H1 (cell line): ENCODE measurements around the gene CENPB. TPM values are rescaled to one million over a fixed set of nuclear protein-coding genes. Genes with fewer than 3 reads are reported as not detected.

Experiments
- CTCF ChIA-PET: fragments of 300-600 bp; sonication (Branson Sonifier 250); formaldehyde crosslinking; loops from one replicate; lab custom pipeline; 2021; ENCODE audit not compliant: partially characterized antibody; lab: Charles Lee
- POLR2A ChIA-PET: fragments of 300-600 bp; sonication (Branson Sonifier 250); formaldehyde crosslinking; loops from one replicate; lab custom pipeline; 2021; ENCODE audit warnings: inconsistent platforms; ENCODE audit not compliant: partially characterized antibody; lab: Charles Lee
- DNase-seq, 2 experiments: peaks; one replicate each; pipeline versions ENCODE4 v3.0.0 to v3.0.0-alpha.2; 2010 to 2022; ENCODE audit warnings: low spot score in 2 of 2, low read depth in 1 of 2, mixed read lengths in 1 of 2
- FAIRE-seq: peaks from 2 replicates; lab custom pipeline; 2011; peaks lifted over from hg19 to GRCh38; lab: Jason Lieb, UNC
- H2AFZ ChIP-seq: 2 replicates; pipeline ENCODE4 v1.8.1; 2012; ENCODE audit warnings: low read length, inconsistent platforms
- H2AK5ac ChIP-seq: 2 replicates; pipeline ENCODE4 v1.6.1; 2013; ENCODE audit warnings: low read depth, low read length
- H2BK120ac ChIP-seq: replicated peaks from 2 replicates; pipeline ENCODE3; 2013; ENCODE audit warnings: low read depth, low read length, inconsistent platforms
- H2BK12ac ChIP-seq: 2 replicates; pipeline ENCODE4 v1.6.1; 2013; ENCODE audit warnings: low read depth, low read length
- H2BK15ac ChIP-seq: 2 replicates; pipeline ENCODE4 v1.6.1; 2013; ENCODE audit warnings: low read length
- H2BK20ac ChIP-seq: 2 replicates; pipeline ENCODE4 v1.6.1; 2013; ENCODE audit warnings: low read length
- H2BK5ac ChIP-seq: 2 replicates; pipeline ENCODE4 v1.6.1; 2013; ENCODE audit warnings: low read depth, low read length
- H3K14ac ChIP-seq: 2 replicates; pipeline ENCODE4 v1.6.1; 2013; ENCODE audit warnings: inconsistent platforms; ENCODE audit not compliant: insufficient read length
- H3K18ac ChIP-seq: 2 replicates; pipeline ENCODE4 v1.6.1; 2013; ENCODE audit warnings: low read length; ENCODE audit errors: extremely low read depth
- H3K23ac ChIP-seq: 2 replicates; pipeline ENCODE4 v1.6.1; 2013; ENCODE audit warnings: inconsistent platforms; ENCODE audit not compliant: insufficient read length
- H3K23me2 ChIP-seq: 2 replicates; pipeline ENCODE4 v1.6.1; 2013; ENCODE audit warnings: low read depth, low read length
- H3K27ac ChIP-seq: 2 replicates; pipeline ENCODE4 v1.6.1; 2011; ENCODE audit warnings: low read depth, low read length, inconsistent platforms
- H3K27me3 ChIP-seq, 4 experiments: replicated peaks in 1 of 4; 1 replicate in 1 of 4; 2 replicates in 3 of 4; pipeline versions ENCODE4 v1.6.1 to v1.8.1; 2011 to 2013; ENCODE audit warnings: low read length in 3 of 4, mild to moderate bottlenecking in 3 of 4, inconsistent platforms in 2 of 4, mixed read lengths in 2 of 4, moderate library complexity in 1 of 4; ENCODE audit not compliant: control insufficient read depth in 3 of 4, insufficient read depth in 3 of 4; ENCODE audit errors: extremely low read depth in 1 of 4
- H3K36me3 ChIP-seq, 4 experiments: 2 replicates each; pipeline versions ENCODE4 v1.6.1 to v1.8.1; 2011 to 2013; ENCODE audit warnings: mild to moderate bottlenecking in 4 of 4, low read length in 3 of 4, moderate library complexity in 2 of 4, control low read depth in 1 of 4, inconsistent platforms in 1 of 4; ENCODE audit not compliant: insufficient read depth in 4 of 4, control insufficient read depth in 2 of 4
- H3K4ac ChIP-seq: replicated peaks from 2 replicates; pipeline ENCODE3; 2013; ENCODE audit warnings: low read length, low read depth, mixed read lengths, inconsistent platforms; ENCODE audit not compliant: insufficient read length
- H3K4me1 ChIP-seq, 4 experiments: replicated peaks in 1 of 4; 1 replicate in 1 of 4; 2 replicates in 3 of 4; pipeline versions ENCODE4 v1.6.1 to v1.8.1; 2011 to 2013; ENCODE audit warnings: low read length in 3 of 4, inconsistent platforms in 2 of 4, mixed read lengths in 1 of 4; ENCODE audit not compliant: insufficient read depth in 4 of 4, control insufficient read depth in 3 of 4
- H3K4me2 ChIP-seq, 2 experiments: 2 replicates each; pipeline versions ENCODE4 v1.6.1 to v1.8.1; 2011 to 2013; ENCODE audit warnings: low read depth in 2 of 2, low read length in 2 of 2, control low read depth in 1 of 2, inconsistent platforms in 1 of 2, mild to moderate bottlenecking in 1 of 2; ENCODE audit not compliant: insufficient read depth in 1 of 2
- H3K4me3 ChIP-seq, 4 experiments: fragments of 200-600, 300-600 bp in 1 of 4; sonication (generic), shearing (Covaris generic), sonication (Bioruptor Twin) in 1 of 4; 2 replicates each; pipeline versions ENCODE4 v1.5.1 to v1.8.1; 2011 to 2016; ENCODE audit warnings: low read length in 4 of 4, low read depth in 3 of 4, control low read depth in 2 of 4, inconsistent platforms in 2 of 4, mild to moderate bottlenecking in 2 of 4, mixed read lengths in 1 of 4, moderate library complexity in 1 of 4; ENCODE audit not compliant: insufficient read depth in 2 of 4; ENCODE audit errors: extremely low read depth in 1 of 4
- H3K56ac ChIP-seq: replicated peaks from 2 replicates; pipeline ENCODE3; 2013; ENCODE audit warnings: low read depth, mild to moderate bottlenecking, mixed read lengths, low read length, inconsistent platforms; ENCODE audit not compliant: insufficient read length
- H3K79me1 ChIP-seq: 2 replicates; pipeline ENCODE4 v1.6.1; 2013; ENCODE audit warnings: low read depth, low read length, control low read depth
- H3K79me2 ChIP-seq, 2 experiments: 2 replicates each; pipeline versions ENCODE4 v1.6.1 to v1.8.1; 2012 to 2013; ENCODE audit warnings: low read length in 2 of 2, mild to moderate bottlenecking in 2 of 2, inconsistent platforms in 1 of 2; ENCODE audit not compliant: insufficient read depth in 2 of 2, control insufficient read depth in 1 of 2
- H3K9ac ChIP-seq, 4 experiments: replicated peaks in 1 of 4; 1 replicate in 1 of 4; 2 replicates in 3 of 4; pipeline versions ENCODE4 v1.6.1 to v1.8.1; 2011 to 2013; ENCODE audit warnings: low read depth in 3 of 4, low read length in 3 of 4, control low read depth in 2 of 4, mild to moderate bottlenecking in 2 of 4, moderate library complexity in 2 of 4, inconsistent platforms in 1 of 4; ENCODE audit errors: extremely low read depth in 1 of 4
- H3K9me3 ChIP-seq, 2 experiments: 2 replicates each; pipeline versions ENCODE4 v1.6.1 to v1.8.1; 2012 to 2013; ENCODE audit warnings: mild to moderate bottlenecking in 2 of 2, moderate library complexity in 2 of 2, control low read depth in 1 of 2, inconsistent platforms in 1 of 2, low read depth in 1 of 2, low read length in 1 of 2, mixed read lengths in 1 of 2; ENCODE audit not compliant: insufficient read depth in 2 of 2
- H4K20me1 ChIP-seq, 2 experiments: replicated peaks in 1 of 2; 2 replicates each; pipeline versions ENCODE3 to v1.8.1; 2011 to 2013; ENCODE audit warnings: inconsistent platforms in 2 of 2, low read length in 2 of 2, mild to moderate bottlenecking in 1 of 2; ENCODE audit not compliant: insufficient read depth in 2 of 2, control insufficient read depth in 1 of 2
- H4K5ac ChIP-seq: 2 replicates; pipeline ENCODE4 v1.6.1; 2013; ENCODE audit warnings: low read length, low read depth, mixed read lengths, inconsistent platforms; ENCODE audit not compliant: insufficient read length
- H4K8ac ChIP-seq: 2 replicates; pipeline ENCODE4 v1.8.0; 2013; ENCODE audit warnings: mild to moderate bottlenecking, moderate library complexity, low read length, inconsistent platforms; ENCODE audit not compliant: insufficient read depth; ENCODE audit errors: extremely low read depth
- H4K91ac ChIP-seq: replicated peaks from 2 replicates; pipeline ENCODE3; 2013; ENCODE audit warnings: low read length, mixed read lengths, inconsistent platforms; ENCODE audit not compliant: insufficient read length
- ASH2L ChIP-seq: fragments of 200-600, 300-600 bp; sonication (generic); IDR thresholded peaks from one replicate; pipeline ENCODE4 v1.7.1; 2017; ENCODE audit warnings: low read length
- EGR1 ChIP-seq: IDR thresholded peaks from 2 replicates; pipeline ENCODE4 v1.6.1; 2011; ENCODE audit warnings: low read depth, low read length, borderline replicate concordance
- EZH2 ChIP-seq: fragments of 200-600 bp; sonication (generic); IDR thresholded peaks from 2 replicates; pipeline ENCODE4 v1.7.1; 2012; ENCODE audit warnings: low read depth, mild to moderate bottlenecking, moderate library complexity, low read length, inconsistent platforms; ENCODE audit not compliant: severe bottlenecking
- KDM1A ChIP-seq: fragments of 200-600, 300-600 bp; sonication (generic); IDR thresholded peaks from 2 replicates; pipeline ENCODE4 v1.7.1; 2016; ENCODE audit warnings: mild to moderate bottlenecking, low read length, borderline replicate concordance
- PHF8 ChIP-seq: fragments of 200-600 bp; sonication (generic); conservative IDR thresholded peaks from 2 replicates; pipeline ENCODE4 v1.7.1; 2012; ENCODE audit warnings: low read depth, mild to moderate bottlenecking, inconsistent platforms, low read length, moderate library complexity
- POU5F1 ChIP-seq: IDR thresholded peaks from 2 replicates; pipeline ENCODE4 v1.6.1; 2011; ENCODE audit warnings: low read depth, mild to moderate bottlenecking, low read length, moderate library complexity
- RFX5 ChIP-seq: IDR thresholded peaks from 2 replicates; pipeline ENCODE4 v1.6.1; 2011; ENCODE audit warnings: low read depth, low read length, improper control_type of control experiment, borderline replicate concordance
- RXRA ChIP-seq: IDR thresholded peaks from 2 replicates; pipeline ENCODE4 v1.6.1; 2011; ENCODE audit warnings: low read depth, mild to moderate bottlenecking, low read length, moderate library complexity; ENCODE audit not compliant: insufficient read depth
- SIN3A ChIP-seq, 2 experiments: IDR thresholded peaks in 1 of 2; conservative IDR thresholded peaks in 1 of 2; 2 replicates each; pipeline ENCODE4 v1.6.1; 2011 to 2012; ENCODE audit warnings: low read length in 2 of 2, improper control_type of control experiment in 1 of 2, low read depth in 1 of 2, mild to moderate bottlenecking in 1 of 2
- SIX5 ChIP-seq: IDR thresholded peaks from 2 replicates; pipeline ENCODE4 v1.6.1; 2011; ENCODE audit warnings: mild to moderate bottlenecking, low read depth, low read length
- SP2 ChIP-seq: IDR thresholded peaks from 2 replicates; pipeline ENCODE4 v1.6.1; 2012; ENCODE audit warnings: mild to moderate bottlenecking, low read length, inconsistent platforms
- WGBS, 2 experiments: shearing (Covaris generic) in 1 of 2; methylation state at CpG; one replicate each; pipeline versions ENCODE4 v1.1.6 to v1.1.7; 2013 to 2015; ENCODE audit warnings: low lambda C conversion rate in 2 of 2, mixed read lengths in 2 of 2, inconsistent platforms in 1 of 2, low coverage in 1 of 2, missing lambda C conversion rate in 1 of 2; ENCODE audit not compliant: insufficient replicate concordance in 2 of 2, insufficient coverage in 1 of 2, insufficient read length in 1 of 2; ENCODE audit errors: extremely low coverage in 1 of 2, missing lambda C conversion rate in 1 of 2; 5-methylcytosine and 5-hydroxymethylcytosine counted together
- polyA plus RNA-seq, 7 experiments: library from polyadenylated mRNA; depleted of rRNA in 3 of 7; stranded (reverse) in 5 of 7; unstranded in 2 of 7; fragments of >200 nt in 5 of 7; fragments of 200-250 nt in 2 of 7; gene quantifications; 1 replicate in 5 of 7; 2 replicates in 1 of 7; 4 replicates in 1 of 7; pipeline versions ENCODE4 v1.2.1 to v1.2.3, GENCODE V29; 2011 to 2013; ENCODE audit warnings: missing spikeins in 2 of 7, mixed read lengths in 2 of 7
- total RNA-seq: library from RNA; stranded (reverse); fragmentation: NEBNext Ultra II Directional; extraction: Animal tissue kit (Norgen Biotek cat#: 25700); gene quantifications from 2 replicates; pipeline ENCODE4 v1.2.1, GENCODE V29; 2021

CENPB gene
- total and polyA plus RNA-seq, 2 of the 8 experiments (the other 6 are each of a cell fraction or from before 2014, with no cell fraction given): 17.7 to 51.6 TPM

DNA sequence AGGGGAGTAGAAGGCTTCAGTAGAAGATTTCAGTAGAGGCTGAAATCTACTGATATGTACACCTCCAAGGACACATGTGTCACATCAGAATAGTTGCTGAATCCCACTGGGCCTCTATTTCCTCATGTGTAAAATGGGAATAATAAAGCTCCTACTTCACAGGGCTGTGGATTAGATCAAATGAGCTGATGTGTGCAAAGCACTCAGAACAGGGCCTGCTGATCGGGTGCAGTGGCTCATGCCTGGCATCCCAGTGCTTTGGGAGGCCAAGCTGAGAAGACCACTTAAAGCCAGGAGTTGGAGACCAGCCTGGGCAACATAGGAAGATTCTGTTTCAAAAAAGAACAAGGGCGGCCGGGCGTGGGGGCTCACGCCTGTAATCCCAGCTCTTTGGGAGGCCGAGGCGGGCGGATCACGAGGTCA is 25.7 kb upstream of the CENPB start:
- no peak overlapping the region for H2AK5ac ChIP-seq

More for the DNA sequence above, 25.7 kb upstream of the CENPB start:
- Histone ChIP-seq H2BK5ac (no peak overlapping the region), H3K4me3 (no peak overlapping the region), H3K9ac (no peak overlapping the region), H3K4me1 (peaks cover 4 to 14% (median 7%) of the 10 kb centered on the region in 4 experiments; a peak in 6 of 7 replicates), H4K20me1 (no peaks in the 10 kb centered on the region), H2BK20ac (no peak overlapping the region), H3K23ac (no peak overlapping the region), H2BK12ac (no peak overlapping the region), H3K4me2 (no peak overlapping the region), H2AFZ (no peak overlapping the region), H3K79me2 (no peaks in the 10 kb centered on the region), H3K27me3 (no peaks in the 10 kb centered on the region), H2BK15ac (no peak overlapping the region), H3K79me1 (no peaks in the 10 kb centered on the region), H3K18ac (no peak overlapping the region), H3K36me3 (no peaks in the 10 kb centered on the region), H3K4ac (no peak overlapping the region), H3K23me2 (no peaks in the 10 kb centered on the region), H4K8ac (no peak overlapping the region), H4K5ac (no peak overlapping the region), H3K9me3 (no peaks in the 10 kb centered on the region), H3K56ac (no peak overlapping the region), H3K27ac (no peak overlapping the region), H3K14ac (no peak overlapping the region), H4K91ac (no peak overlapping the region), H2BK120ac (no peak overlapping the region)
- 96% methylated on average over 9 of the region's 9 CpGs; no CpG with 5 or more reads in 1 of the 2 experiments for WGBS, 2 experiments
- FAIRE-seq (no peak), DNase-seq (no peak)
- ChIA-PET POLR2A (interaction anchor here (2.2 kb wide), 1 partner anchor 12 kb away, joined by 6 read pairs; no protein-coding TSS in a partner anchor), CTCF (interaction anchor here (0.6 to 10.6 kb wide), 9 partner anchors 13 to 338 kb away, joined by 3 to 128 read pairs (median 4); partner anchors contain the start of genes ADISSP, CENPB and SPEF1)
- TF ChIP-seq EGR1 (no peak), RXRA (no peak), SP2 (no peak), KDM1A (no peak), RFX5 (no peak), SIX5 (no peak), ASH2L (no peak), POU5F1 (no peak), SIN3A (conservative IDR thresholded peaks at IDR 0.05 in 1 of 2, IDR thresholded peaks at IDR 0.05 in 1 of 2; ENCODE audit: low read depth in 1 of 2, low read length in 2 of 2) (no peak), PHF8 (no peak), EZH2 (no peak)
